GM23248 (cell line): ENCODE measurements around the gene HOXD9.

Experiments used
- EZH2 ChIP-seq: fragments of 200-600 bp; sonication (generic); IDR thresholded peaks from 2 replicates; pipeline ENCODE4 v1.6.1; 2018; ENCODE audit warnings: antibody characterized with exemption, mild to moderate bottlenecking; ENCODE audit not compliant: insufficient read depth, poor library complexity, severe bottlenecking
- EZH2phosphoT487 ChIP-seq: fragments of 200-600 bp; sonication (generic); IDR thresholded peaks from 2 replicates; pipeline ENCODE4 v1.6.1; 2018; ENCODE audit warnings: antibody characterized with exemption, moderate library complexity, mild to moderate bottlenecking, low read depth; ENCODE audit not compliant: insufficient read depth

GRCh38 chr2:176072951-176073904 is 49.3 kb upstream of the HOXD9 start:
- TF ChIP-seq EZH2 (peak; percentile 89), EZH2phosphoT487 (0 out of 2 replicates have a peak, but pooled peaks have one; percentile 57)
